ENCODE measurements around the gene CDC7.

- TF ChIP-seq CTCF (IDR thresholded peaks at IDR 0.05 in 2 of 3, conservative IDR thresholded peaks at IDR 0.05 in 1 of 3; ENCODE audit: borderline replicate concordance in 1 of 3, insufficient read depth in 1 of 3, low read depth in 2 of 3, low read length in 2 of 3) (no peak), ZFX (IDR thresholded peaks at IDR 0.05) (no peak), EZH2 (IDR thresholded peaks at IDR 0.05) (no peak), REST (IDR thresholded peaks at IDR 0.05; ENCODE audit: low read depth) (no peak), POLR2AphosphoS5 (IDR thresholded peaks at IDR 0.05; ENCODE audit: low read depth, low read length) (no peak), RAD21 (IDR thresholded peaks at IDR 0.05; ENCODE audit: low read depth) (no peak), POLR2A (IDR thresholded peaks at IDR 0.05; ENCODE audit: borderline replicate concordance, extremely low read depth, insufficient read depth, insufficient read length) (no peak)
These were observed 2.6 kb upstream of the CDC7 start for GRCh38 chr1:91498035-91498434.

All from HCT116 (cell line).